Lower leg skin (tissue), 3 donors: ENCODE results near the gene EDN3.

Source experiments
- CTCF ChIP-seq, 3 donors: fragments of 450-650 bp; IDR thresholded peaks; one replicate each; pipeline ENCODE4 v1.5.1; 2016; ENCODE audit warnings: antibody characterized with exemption in 3 of 3, mild to moderate bottlenecking in 3 of 3, moderate library complexity in 2 of 3
- POLR2A ChIP-seq, 2 donors: fragments of 450-650 bp; IDR thresholded peaks; one replicate each; pipeline ENCODE4 v1.6.1; 2016 to 2017; ENCODE audit warnings: antibody characterized with exemption in 2 of 2, mild to moderate bottlenecking in 1 of 2, moderate library complexity in 1 of 2

GRCh38 chr20:59336540-59336939 is 36.1 kb downstream of the EDN3 start:
- TF ChIP-seq CTCF (IDR thresholded peaks at IDR 0.05) = no peak
- no peak for TF ChIP-seq POLR2A (IDR thresholded peaks at IDR 0.05)
